Parathyroid adenoma (tissue), 2 donors: Measurements from ENCODE around the gene WBP11.

Experiments used
- H2AFZ ChIP-seq: fragments of 300-600 bp; sonication (generic); one replicate; pipeline ENCODE4 v1.7.0; 2017; ENCODE audit warnings: antibody characterized with exemption, mild to moderate bottlenecking
- H3K27ac ChIP-seq: fragments of 300-600 bp; sonication (generic); one replicate; pipeline ENCODE4 v1.7.0; 2017
- H3K27me3 ChIP-seq: fragments of 300-600 bp; sonication (generic); one replicate; pipeline ENCODE4 v1.7.0; 2017; ENCODE audit warnings: low read length; ENCODE audit not compliant: control insufficient read depth, insufficient read depth
- H3K36me3 ChIP-seq: fragments of 300-600 bp; sonication (generic); one replicate; pipeline ENCODE4 v1.7.0; 2017; ENCODE audit warnings: low read length; ENCODE audit not compliant: control insufficient read depth, insufficient read depth
- H3K4me1 ChIP-seq: fragments of 300-600 bp; sonication (generic); one replicate; pipeline ENCODE4 v1.7.0; 2017; ENCODE audit warnings: control low read depth
- H3K4me2 ChIP-seq: fragments of 300-600 bp; sonication (generic); one replicate; pipeline ENCODE4 v1.7.0; 2017; ENCODE audit warnings: low read length
- H3K4me3 ChIP-seq: fragments of 300-600 bp; sonication (generic); one replicate; pipeline ENCODE4 v1.7.0; 2017; ENCODE audit warnings: low read depth, low read length
- H3K79me2 ChIP-seq: fragments of 300-600 bp; sonication (generic); one replicate; pipeline ENCODE4 v1.7.0; 2017; ENCODE audit warnings: control low read depth
- H3K9ac ChIP-seq: fragments of 300-600 bp; sonication (generic); one replicate; pipeline ENCODE4 v1.7.0; 2017; ENCODE audit warnings: mild to moderate bottlenecking
- H3K9me3 ChIP-seq: fragments of 300-600 bp; sonication (generic); one replicate; pipeline ENCODE4 v1.7.0; 2017; ENCODE audit warnings: low read length; ENCODE audit not compliant: control insufficient read depth
- CTCF ChIP-seq: fragments of 300-600 bp; sonication (generic); IDR thresholded peaks from one replicate; pipeline ENCODE4 v1.7.0; 2017; ENCODE audit warnings: antibody characterized with exemption, mild to moderate bottlenecking
- donor health status: primary hyperparathyroidism.

Gene WBP11

GRCh38 chr12:14774906-14775635 is 28.2 kb downstream of the WBP11 start:
- peaks cover 12% of the 10 kb centered on the region for H3K4me1 ChIP-seq
- H3K9ac ChIP-seq: peak overlapping the region; percentile 64
- no peaks in the 10 kb centered on the region for H3K27me3 ChIP-seq
- no peak for TF ChIP-seq CTCF
- H3K4me2 ChIP-seq: peak overlapping the region; percentile 79
- peak overlapping the region; percentile 96 for H2AFZ ChIP-seq
- H3K9me3 ChIP-seq: no peaks in the 10 kb centered on the region
- peak overlapping the region; percentile 96 for H3K27ac ChIP-seq
- H3K36me3 ChIP-seq: no peaks in the 10 kb centered on the region
- peak overlapping the region; percentile 83 for H3K4me3 ChIP-seq
- H3K79me2 ChIP-seq: no peaks in the 10 kb centered on the region

GRCh38 chr12:14774074-14774905 is 29.0 kb downstream of the WBP11 start:
- Histone ChIP-seq H3K9me3 (no peaks in the 10 kb centered on the region), H3K79me2 (peaks cover 5% of the 10 kb centered on the region)
- no peak for TF ChIP-seq CTCF

GRCh38 chr12:14773685-14774073 is 29.6 kb downstream of the WBP11 start:
- no peak for TF ChIP-seq CTCF
- peak overlapping the region; percentile 79 for H3K4me2 ChIP-seq
- no peaks in the 10 kb centered on the region for H3K36me3 ChIP-seq
- H2AFZ ChIP-seq: peak overlapping the region; percentile 96
- H3K9me3 ChIP-seq: no peaks in the 10 kb centered on the region
- H3K9ac ChIP-seq: no peak overlapping the region
- peak overlapping the region; percentile 83 for H3K4me3 ChIP-seq
- peak overlapping the region; percentile 96 for H3K27ac ChIP-seq
- H3K27me3 ChIP-seq: no peaks in the 10 kb centered on the region
- H3K4me1 ChIP-seq: peaks cover 12% of the 10 kb centered on the region
- peaks cover 7% of the 10 kb centered on the region for H3K79me2 ChIP-seq

More at GRCh38 chr12:14774074-14774905, 29.0 kb downstream of the WBP11 start:
- no peaks in the 10 kb centered on the region for H3K27me3 ChIP-seq
- peak overlapping the region; percentile 64 for H3K9ac ChIP-seq
- H3K27ac ChIP-seq: peak overlapping the region; percentile 96
- peak overlapping the region; percentile 83 for H3K4me3 ChIP-seq
- peak overlapping the region; percentile 79 for H3K4me2 ChIP-seq
- H3K36me3 ChIP-seq: no peaks in the 10 kb centered on the region
- H3K4me1 ChIP-seq: peaks cover 12% of the 10 kb centered on the region
- peak overlapping the region; percentile 96 for H2AFZ ChIP-seq

- no peaks in the 10 kb centered on the region for H3K36me3 ChIP-seq
- H3K4me2 ChIP-seq: no peak overlapping the region
- H3K4me3 ChIP-seq: no peak overlapping the region
- peaks cover 7% of the 10 kb centered on the region for H3K79me2 ChIP-seq
- TF ChIP-seq CTCF: no peak
- no peak overlapping the region for H3K9ac ChIP-seq
- H3K4me1 ChIP-seq: peaks cover 12% of the 10 kb centered on the region
- H2AFZ ChIP-seq: no peak overlapping the region
- H3K27me3 ChIP-seq: no peaks in the 10 kb centered on the region
- H3K27ac ChIP-seq: no peak overlapping the region
- no peaks in the 10 kb centered on the region for H3K9me3 ChIP-seq
These were observed 30.3 kb downstream of the WBP11 start for GRCh38 chr12:14772946-14773345.
